Panc1 (cell line): ENCODE data around the gene OTC. TPM values are rescaled to one million over a fixed set of nuclear protein-coding genes. Genes with fewer than 3 reads are reported as not detected.

Experiments
- ATAC-seq: fragments of 200-7000 bp; cut with Tn5 transposase; 2 replicates; pipeline ENCODE4 v1.9.1; 2020; ENCODE audit warnings: mild to moderate bottlenecking, moderate library complexity
- BruUV-seq: library from RNA; stranded (reverse); fragments of 400-500 nt; replicated peaks from 2 replicates; lab custom pipeline; 2021; lab: Mats Ljungman, UMichigan
- CTCF ChIA-PET: fragments of 300-600 bp; sonication (Branson Sonifier 250); formaldehyde crosslinking; loops from one replicate; lab custom pipeline; 2022; ENCODE audit warnings: antibody characterized with exemption; lab: Charles Lee
- POLR2A ChIA-PET: fragments of 300-600 bp; sonication (Branson Sonifier 250); formaldehyde crosslinking; loops from one replicate; lab custom pipeline; 2022; ENCODE audit warnings: antibody characterized with exemption; lab: Charles Lee
- DNase-seq: peaks from one replicate; pipeline ENCODE4 v3.0.0-alpha.2; 2010; ENCODE audit warnings: low read depth, low spot score
- H3K27ac ChIP-seq: 2 replicates; pipeline ENCODE4 v1.5.1; 2011; ENCODE audit warnings: mild to moderate bottlenecking, low read length, inconsistent platforms
- H3K27me3 ChIP-seq: fragments of 200-500 bp; sonication (Bioruptor generic); 2 replicates; pipeline ENCODE4 v1.6.0; 2014; ENCODE audit warnings: low read length, inconsistent platforms; ENCODE audit not compliant: control insufficient read depth, insufficient read depth
- H3K36me3 ChIP-seq: fragments of 200-500 bp; sonication (Bioruptor generic); 2 replicates; pipeline ENCODE4 v1.5.1; 2014; ENCODE audit warnings: inconsistent platforms, mild to moderate bottlenecking, low read length, moderate library complexity; ENCODE audit not compliant: control insufficient read depth, insufficient read depth
- H3K4me1 ChIP-seq: 2 replicates; pipeline ENCODE4 v1.5.1; 2011; ENCODE audit warnings: inconsistent platforms, mild to moderate bottlenecking, low read length, moderate library complexity; ENCODE audit not compliant: control insufficient read depth, insufficient read depth
- H3K4me3 ChIP-seq, 2 experiments: 2 replicates each; pipeline ENCODE4 v1.5.1; 2011 to 2012; ENCODE audit warnings: low read depth in 2 of 2, low read length in 2 of 2, mild to moderate bottlenecking in 2 of 2, inconsistent platforms in 1 of 2, moderate library complexity in 1 of 2
- H3K9me3 ChIP-seq: fragments of 200-500 bp; sonication (Bioruptor generic); 2 replicates; pipeline ENCODE4 v1.5.1; 2014; ENCODE audit warnings: low read depth, mild to moderate bottlenecking, inconsistent platforms, low read length, moderate library complexity; ENCODE audit not compliant: control insufficient read depth, insufficient read depth
- CTCF ChIP-seq: fragments of 450-650 bp; IDR thresholded peaks from 2 replicates; pipeline ENCODE4 v1.5.1; 2017; ENCODE audit warnings: mild to moderate bottlenecking
- POLR2AphosphoS5 ChIP-seq: IDR thresholded peaks from 2 replicates; pipeline ENCODE4 v1.6.1; 2012; ENCODE audit warnings: mild to moderate bottlenecking, low read depth, low read length, moderate library complexity
- REST ChIP-seq, 2 experiments: IDR thresholded peaks; 2 replicates each; pipeline ENCODE4 v1.6.1; 2011 to 2012; ENCODE audit warnings: low read depth in 2 of 2, control low read depth in 1 of 2, low read length in 1 of 2, mild to moderate bottlenecking in 1 of 2, moderate library complexity in 1 of 2; ENCODE audit not compliant: insufficient read depth in 1 of 2
- SIN3A ChIP-seq: IDR thresholded peaks from 2 replicates; pipeline ENCODE4 v1.6.1; 2012; ENCODE audit warnings: low read depth, mild to moderate bottlenecking, low read length, moderate library complexity, borderline replicate concordance; ENCODE audit not compliant: insufficient read depth
- TCF7L2 ChIP-seq: IDR thresholded peaks from 2 replicates; pipeline ENCODE4 v1.6.1; 2011; ENCODE audit warnings: mild to moderate bottlenecking, low read depth, low read length, inconsistent platforms
- in situ Hi-C: cut with HindIII; loops from 2 replicates; pipeline ENCODE4 v1.10.0; 2016; ENCODE audit warnings: low sequenced_read_pairs, low pct_unique_long_range_greater_than_20kb
- intact Hi-C: fragments of 100-400 bp; cut with micrococcal nuclease; formaldehyde crosslinking; loops from one replicate; pipeline ENCODE4 v1.10.0; 2022; ENCODE audit not compliant: unreplicated experiment
- total RNA-seq: library from RNA; stranded (reverse); gene quantifications from one replicate; pipeline ENCODE4 v1.2.1, GENCODE V29; 2021; ENCODE audit not compliant: unreplicated experiment

Gene OTC
- total RNA-seq, 1 experiment from 2014 or later: not detected

DNA sequence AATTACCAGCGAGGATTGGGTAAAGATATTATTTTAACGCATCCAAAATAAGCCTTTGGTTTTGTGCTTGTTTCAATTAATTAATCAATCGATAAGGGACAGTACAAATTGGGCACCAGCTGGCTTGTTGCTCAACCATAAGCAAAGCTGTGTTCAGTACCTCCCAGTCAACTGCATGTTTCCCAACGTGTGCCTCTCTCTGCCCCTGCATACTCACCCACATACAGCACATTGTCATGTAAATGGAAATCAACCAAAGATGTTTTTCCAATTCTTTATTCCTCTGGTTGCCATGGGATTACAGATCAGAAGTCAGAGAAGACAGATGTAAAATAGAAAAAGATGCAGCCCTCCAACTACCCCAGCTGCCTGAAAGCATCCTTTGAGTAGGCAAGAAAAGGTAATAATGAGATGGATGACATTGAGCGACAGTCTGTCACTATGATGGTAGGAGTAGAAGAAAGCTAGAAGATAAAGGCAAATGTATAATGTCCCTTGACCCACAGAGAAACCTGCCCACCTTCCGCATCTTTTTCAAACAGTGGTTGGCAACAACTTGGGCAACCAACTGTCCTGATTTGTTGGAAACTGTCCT, 116.3 kb downstream of the OTC start:
- no peaks in the 10 kb centered on the region for H3K27me3 ChIP-seq
- no peak for DNase-seq
- intact Hi-C loops: no loop called here
- H3K9me3 ChIP-seq: no peaks in the 10 kb centered on the region
- in situ Hi-C loops: no loop called here
- no peaks in the 10 kb centered on the region for H3K4me1 ChIP-seq
- H3K36me3 ChIP-seq: no peaks in the 10 kb centered on the region
- BruUV-seq: no TSS peak
- ChIA-PET CTCF (no interaction called here), POLR2A (no interaction called here)
- H3K4me3 ChIP-seq: no peak overlapping the region
- TF ChIP-seq REST (IDR thresholded peaks at IDR 0.05; ENCODE audit: insufficient read depth in 1 of 2, low read depth in 2 of 2, low read length in 1 of 2): no peak
- no peak for TF ChIP-seq POLR2AphosphoS5
- no peak for TF ChIP-seq SIN3A
- TF ChIP-seq TCF7L2: no peak
- TF ChIP-seq CTCF: no peak
- H3K27ac ChIP-seq: no peak overlapping the region
- ATAC-seq: no peak

Other genes starting within 250 kb of the OTC start
- gene SRPX, start 131.7 kb upstream of the OTC start, total RNA-seq: 0.23 TPM
- 4.0 TPM for gene RPGR, start 25.1 kb upstream of the OTC start, total RNA-seq
- 0.13 TPM for gene TSPAN7, start 208.9 kb downstream of the OTC start, total RNA-seq